Glutamatergic neuron (in vitro differentiated cells): Measurements from ENCODE around the gene KRTAP10-8. TPM values are rescaled to one million over a fixed set of nuclear protein-coding genes. Genes with fewer than 3 reads are reported as not detected.

ENCODE experiments used
- DNase-seq: peaks from one replicate; pipeline ENCODE4 v3.0.0; 2022
- H3K27ac Mint-ChIP-seq: one replicate; pipeline ENCODE4 v1.8.0; 2020; ENCODE audit warnings: mild to moderate bottlenecking, mixed read lengths, inconsistent platforms; ENCODE audit not compliant: unreplicated experiment
- H3K27me3 Mint-ChIP-seq: one replicate; pipeline ENCODE4 v1.8.0; 2020; ENCODE audit warnings: mild to moderate bottlenecking, moderate library complexity, mixed read lengths, inconsistent platforms; ENCODE audit not compliant: unreplicated experiment
- H3K36me3 Mint-ChIP-seq: one replicate; pipeline ENCODE4 v1.8.0; 2020; ENCODE audit warnings: mild to moderate bottlenecking, mixed read lengths, inconsistent platforms; ENCODE audit not compliant: unreplicated experiment
- H3K4me1 Mint-ChIP-seq: one replicate; pipeline ENCODE4 v1.8.0; 2020; ENCODE audit warnings: mild to moderate bottlenecking, low read depth, mixed read lengths, inconsistent platforms; ENCODE audit not compliant: unreplicated experiment
- H3K4me3 Mint-ChIP-seq: one replicate; pipeline ENCODE4 v1.8.0; 2020; ENCODE audit warnings: mild to moderate bottlenecking, mixed read lengths, inconsistent platforms; ENCODE audit not compliant: unreplicated experiment
- H3K9me3 Mint-ChIP-seq: one replicate; pipeline ENCODE4 v1.8.0; 2020; ENCODE audit warnings: mild to moderate bottlenecking, moderate library complexity, mixed read lengths, inconsistent platforms; ENCODE audit not compliant: unreplicated experiment
- total RNA-seq: library from RNA; stranded (reverse); fragmentation: NEBNext Ultra II Directional; extraction: Animal tissue kit (Norgen Biotek cat#: 25700); gene quantifications from one replicate; pipeline ENCODE4 v1.2.1, GENCODE V29; 2021; ENCODE audit not compliant: unreplicated experiment
- TF ChIP-seq, protein P1 (sequence below): fragments of 200-600 bp; sonication (generic); IDR thresholded peaks from one replicate; pipeline ENCODE4 v1.5.0; 2021; ENCODE audit not compliant: partially characterized antibody, unreplicated experiment

Gene KRTAP10-8
- total RNA-seq, 1 donor from 2014 or later, result not detected

DNA sequence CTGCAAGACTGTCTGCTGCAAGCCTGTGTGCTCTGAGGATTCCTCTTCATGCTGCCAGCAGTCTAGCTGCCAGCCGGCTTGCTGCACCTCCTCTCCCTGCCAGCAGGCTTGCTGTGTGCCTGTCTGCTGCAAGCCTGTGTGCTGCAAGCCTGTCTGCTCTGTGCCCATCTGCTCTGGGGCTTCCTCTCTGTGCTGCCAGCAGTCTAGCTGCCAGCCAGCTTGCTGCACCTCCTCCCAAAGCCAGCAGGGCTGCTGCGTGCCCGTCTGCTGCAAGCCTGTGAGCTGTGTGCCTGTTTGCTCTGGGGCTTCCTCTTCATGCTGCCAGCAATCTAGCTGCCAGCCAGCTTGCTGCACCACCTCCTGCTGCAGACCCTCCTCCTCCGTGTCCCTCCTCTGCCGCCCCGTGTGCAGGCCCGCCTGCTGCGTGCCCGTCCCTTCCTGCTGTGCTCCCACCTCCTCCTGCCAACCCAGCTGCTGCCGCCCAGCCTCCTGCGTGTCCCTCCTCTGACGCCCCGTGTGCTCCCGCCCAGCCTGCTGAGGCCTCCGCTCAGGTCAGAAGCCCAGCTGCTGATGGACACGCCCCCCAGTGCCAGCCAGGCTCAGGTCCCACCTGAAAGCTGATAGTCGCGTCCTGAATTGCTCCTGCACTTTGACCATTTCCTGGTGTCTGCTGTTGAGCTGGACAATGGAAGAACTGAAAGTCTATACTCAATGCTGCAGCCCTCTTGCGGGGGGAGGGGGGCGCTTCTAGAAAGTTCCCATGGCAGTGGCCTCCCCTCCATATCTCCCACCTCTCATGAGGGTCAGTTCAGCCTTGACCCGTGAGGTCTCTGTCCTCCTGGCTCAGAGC is 37.2 kb upstream of the KRTAP10-8 start:
- peaks cover 8% of the 10 kb centered on the region for H3K27me3 Mint-ChIP-seq
- H3K27ac Mint-ChIP-seq, result no peak overlapping the region
- H3K4me1 Mint-ChIP-seq, result no peaks in the 10 kb centered on the region
- peaks cover 47% of the 10 kb centered on the region for H3K36me3 Mint-ChIP-seq
- no peak for DNase-seq
- no peak overlapping the region for H3K4me3 Mint-ChIP-seq
- H3K9me3 Mint-ChIP-seq, result peaks cover 36% of the 10 kb centered on the region
- TF ChIP-seq, protein P1, sequence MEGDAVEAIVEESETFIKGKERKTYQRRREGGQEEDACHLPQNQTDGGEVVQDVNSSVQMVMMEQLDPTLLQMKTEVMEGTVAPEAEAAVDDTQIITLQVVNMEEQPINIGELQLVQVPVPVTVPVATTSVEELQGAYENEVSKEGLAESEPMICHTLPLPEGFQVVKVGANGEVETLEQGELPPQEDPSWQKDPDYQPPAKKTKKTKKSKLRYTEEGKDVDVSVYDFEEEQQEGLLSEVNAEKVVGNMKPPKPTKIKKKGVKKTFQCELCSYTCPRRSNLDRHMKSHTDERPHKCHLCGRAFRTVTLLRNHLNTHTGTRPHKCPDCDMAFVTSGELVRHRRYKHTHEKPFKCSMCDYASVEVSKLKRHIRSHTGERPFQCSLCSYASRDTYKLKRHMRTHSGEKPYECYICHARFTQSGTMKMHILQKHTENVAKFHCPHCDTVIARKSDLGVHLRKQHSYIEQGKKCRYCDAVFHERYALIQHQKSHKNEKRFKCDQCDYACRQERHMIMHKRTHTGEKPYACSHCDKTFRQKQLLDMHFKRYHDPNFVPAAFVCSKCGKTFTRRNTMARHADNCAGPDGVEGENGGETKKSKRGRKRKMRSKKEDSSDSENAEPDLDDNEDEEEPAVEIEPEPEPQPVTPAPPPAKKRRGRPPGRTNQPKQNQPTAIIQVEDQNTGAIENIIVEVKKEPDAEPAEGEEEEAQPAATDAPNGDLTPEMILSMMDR, result peak; percentile 11

DNA sequence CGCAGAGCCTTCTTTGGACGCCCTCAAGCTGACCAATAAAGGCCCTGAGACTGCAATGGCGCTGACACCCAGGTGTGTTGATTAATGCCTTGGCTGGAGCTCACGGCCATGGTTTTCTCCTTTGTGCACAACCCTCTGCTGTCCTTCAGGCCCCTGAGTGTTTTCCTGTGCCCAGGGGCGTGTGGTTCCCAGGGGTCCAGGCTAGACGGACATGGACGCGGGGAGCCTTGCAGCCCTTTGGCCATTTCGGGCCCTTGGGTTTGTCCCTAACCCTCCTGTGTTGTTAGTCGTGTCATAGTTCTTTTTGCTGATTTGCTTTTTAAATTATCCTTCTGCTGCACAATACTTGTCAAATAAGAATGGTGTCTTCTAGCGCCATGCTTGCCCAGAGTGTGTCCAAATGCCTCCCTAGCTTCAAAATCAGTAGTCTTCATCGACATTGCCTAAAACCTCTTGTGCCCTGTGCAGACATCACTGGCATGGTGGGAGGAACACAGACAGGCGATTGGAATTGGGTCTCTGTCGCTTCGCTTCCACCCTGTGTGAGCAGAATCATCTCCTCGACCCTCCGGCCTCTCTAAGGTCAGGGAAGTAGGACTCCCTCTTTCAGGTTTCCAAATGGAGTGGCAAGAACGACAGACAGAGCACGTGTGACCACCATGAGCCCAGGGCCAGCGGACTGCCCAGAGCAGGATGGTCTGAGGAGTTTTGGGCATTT is 36.4 kb upstream of the KRTAP10-8 start:
- no peak for DNase-seq
- Mint-ChIP-seq H3K27ac (no peak overlapping the region), H3K36me3 (peaks cover 48% of the 10 kb centered on the region), H3K4me1 (no peaks in the 10 kb centered on the region), H3K9me3 (peaks cover 35% of the 10 kb centered on the region), H3K4me3 (no peak overlapping the region), H3K27me3 (peaks cover 8% of the 10 kb centered on the region)
- TF ChIP-seq, protein P1, result no peak

DNA sequence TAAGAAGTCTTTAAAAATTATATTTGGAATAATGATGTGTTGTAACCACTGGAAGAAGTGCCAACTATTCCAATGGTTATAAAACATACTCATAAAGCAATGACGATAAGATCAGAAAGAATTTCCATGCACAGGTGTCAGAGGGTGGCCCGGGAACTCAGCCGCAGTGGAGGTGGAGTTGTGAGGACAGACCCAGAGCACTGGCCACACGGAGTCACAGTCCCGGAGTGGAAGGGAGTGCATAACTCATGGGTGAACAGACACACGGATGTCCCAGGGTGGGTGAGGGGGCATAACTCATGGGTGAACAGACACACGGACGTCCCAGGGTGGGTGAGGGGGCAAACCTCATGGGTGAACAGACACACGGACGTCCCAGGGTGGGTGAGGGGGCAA is 35.9 kb upstream of the KRTAP10-8 start:
- Mint-ChIP-seq H3K4me3 (no peak overlapping the region), H3K27ac (no peak overlapping the region), H3K4me1 (no peaks in the 10 kb centered on the region), H3K36me3 (peaks cover 53% of the 10 kb centered on the region), H3K27me3 (peaks cover 8% of the 10 kb centered on the region), H3K9me3 (peaks cover 36% of the 10 kb centered on the region)
- TF ChIP-seq, protein P1, result no peak
- DNase-seq, result no peak

DNA sequence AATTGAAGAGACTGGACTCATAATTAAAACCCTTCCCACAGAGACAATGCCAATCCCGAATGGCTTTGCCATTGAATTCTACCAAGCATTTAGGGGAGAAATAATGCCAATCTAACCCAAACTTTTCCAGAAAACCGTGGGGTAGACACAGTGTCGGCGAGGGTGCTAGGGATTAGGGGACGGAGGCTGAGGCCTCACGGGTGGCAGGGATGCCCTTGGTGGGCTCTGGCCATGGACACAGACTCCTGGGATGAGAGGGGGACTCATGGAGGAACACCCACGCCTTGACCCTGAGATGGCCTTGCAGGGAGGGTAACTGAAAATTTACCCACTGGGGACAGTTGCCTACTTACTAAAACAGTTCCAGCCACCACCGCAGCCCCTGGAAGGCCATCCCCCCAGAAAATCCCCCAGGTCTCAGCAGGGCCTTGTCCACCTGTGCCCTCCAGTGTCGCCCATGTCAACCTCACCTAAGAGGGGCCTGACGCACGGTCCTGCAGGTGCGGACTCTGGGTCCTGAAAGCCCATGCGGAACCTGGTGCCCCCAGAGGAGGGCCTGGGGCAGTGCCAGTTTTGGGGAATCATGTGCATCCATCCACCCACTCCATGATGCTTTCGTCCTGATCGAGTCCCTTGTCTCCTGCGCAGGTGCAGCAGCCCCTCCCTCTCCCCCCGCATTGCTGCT is 33.4 kb upstream of the KRTAP10-8 start:
- no peak overlapping the region for H3K27ac Mint-ChIP-seq
- peaks cover 22% of the 10 kb centered on the region for H3K9me3 Mint-ChIP-seq
- no peaks in the 10 kb centered on the region for H3K4me1 Mint-ChIP-seq
- DNase-seq, result no peak
- H3K27me3 Mint-ChIP-seq, result peaks cover 3% of the 10 kb centered on the region
- TF ChIP-seq, protein P1, result no peak
- H3K4me3 Mint-ChIP-seq, result no peak overlapping the region
- peaks cover 42% of the 10 kb centered on the region for H3K36me3 Mint-ChIP-seq
